BJ (cell line): ENCODE results near the gene ITSN1. TPM values are rescaled to one million over a fixed set of nuclear protein-coding genes. Genes with fewer than 3 reads are reported as not detected.

Source experiments
- CTCF ChIA-PET: fragments of 350-600 bp; formaldehyde crosslinking; extraction: SDS; loops from one replicate; lab custom pipeline; 2021; ENCODE audit warnings: antibody characterized with exemption, inconsistent platforms; lab: Yijun Ruan, JAX
- POLR2A ChIA-PET: fragments of 300-600 bp; sonication (Branson Sonifier 250); formaldehyde crosslinking; extraction: SDS; loops from one replicate; lab custom pipeline; 2021; ENCODE audit warnings: antibody characterized with exemption; lab: Charles Lee
- DNase-seq: peaks from one replicate; pipeline ENCODE4 v3.0.0-alpha.2; 2011; ENCODE audit warnings: low read depth
- H3K27me3 ChIP-seq: 2 replicates; pipeline ENCODE4 v1.6.0; 2011; ENCODE audit warnings: low read length; ENCODE audit not compliant: control insufficient read depth, insufficient read depth
- H3K36me3 ChIP-seq: 2 replicates; pipeline ENCODE4 v1.5.1; 2011; ENCODE audit warnings: low read length; ENCODE audit not compliant: control insufficient read depth, insufficient read depth
- H3K4me3 ChIP-seq: 2 replicates; pipeline ENCODE4 v1.5.1; 2011; ENCODE audit warnings: low read depth, mild to moderate bottlenecking, control low read depth, low read length
- polyA plus RNA-seq: library from polyadenylated mRNA; depleted of rRNA; stranded (reverse); fragments of >200 nt; gene quantifications from 2 replicates; pipeline ENCODE4 v1.2.3, GENCODE V29; 2011
- TF ChIP-seq, protein P1 (sequence below): IDR thresholded peaks from 2 replicates; pipeline ENCODE4 v1.5.1; 2011; ENCODE audit warnings: low read depth, mild to moderate bottlenecking, control low read depth, inconsistent platforms, low read length, moderate library complexity; ENCODE audit not compliant: insufficient read depth

ITSN1 gene
- polyA plus RNA-seq, 1 experiment, result 68.4 TPM

DNA sequence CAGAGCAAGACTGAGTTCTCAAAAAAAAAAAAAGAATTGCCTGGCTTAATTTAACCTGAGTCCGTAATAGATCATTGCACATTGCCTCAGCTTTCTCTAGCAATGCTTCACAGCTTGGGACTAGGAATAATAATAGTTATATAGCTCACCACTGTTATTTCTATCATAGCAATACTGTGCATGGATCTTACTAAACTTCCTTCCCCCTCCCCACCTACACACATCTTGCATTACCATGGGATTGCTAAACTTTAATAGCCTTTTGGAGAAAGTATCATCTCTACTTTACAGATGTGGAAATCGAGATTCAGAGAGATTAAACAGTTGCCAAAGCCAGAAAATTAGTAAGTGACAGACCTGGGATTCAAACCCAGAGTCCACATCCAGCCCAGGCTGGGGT, 173.9 kb downstream of the ITSN1 start:
- peaks cover 13% of the 10 kb centered on the region for H3K36me3 ChIP-seq
- no peak for DNase-seq

DNA sequence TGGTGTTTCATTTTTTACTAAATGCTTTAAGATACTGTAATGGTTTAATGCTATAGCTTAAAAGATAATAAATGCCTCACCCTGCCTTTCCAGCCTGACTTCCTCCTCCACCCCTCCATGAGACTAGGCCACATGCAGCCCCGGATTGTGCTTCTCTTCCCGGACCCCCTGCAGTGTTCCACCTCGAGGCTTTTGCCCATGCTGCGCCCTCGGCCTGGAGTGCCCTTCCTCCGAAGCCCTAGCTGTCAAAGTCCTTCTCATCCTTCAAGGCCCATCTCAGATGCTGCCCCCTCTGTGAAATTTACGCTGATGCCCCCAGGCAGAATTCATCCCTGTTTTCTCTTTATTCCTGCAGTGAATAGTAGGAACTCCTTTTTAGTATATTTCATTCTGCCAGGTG, 174.8 kb downstream of the ITSN1 start:
- ChIA-PET POLR2A (no interaction called here), CTCF (no interaction called here)
- no peak for DNase-seq
- Histone ChIP-seq H3K4me3 (no peak overlapping the region), H3K36me3 (peaks cover 13% of the 10 kb centered on the region), H3K27me3 (no peaks in the 10 kb centered on the region)
- TF ChIP-seq, protein P1, sequence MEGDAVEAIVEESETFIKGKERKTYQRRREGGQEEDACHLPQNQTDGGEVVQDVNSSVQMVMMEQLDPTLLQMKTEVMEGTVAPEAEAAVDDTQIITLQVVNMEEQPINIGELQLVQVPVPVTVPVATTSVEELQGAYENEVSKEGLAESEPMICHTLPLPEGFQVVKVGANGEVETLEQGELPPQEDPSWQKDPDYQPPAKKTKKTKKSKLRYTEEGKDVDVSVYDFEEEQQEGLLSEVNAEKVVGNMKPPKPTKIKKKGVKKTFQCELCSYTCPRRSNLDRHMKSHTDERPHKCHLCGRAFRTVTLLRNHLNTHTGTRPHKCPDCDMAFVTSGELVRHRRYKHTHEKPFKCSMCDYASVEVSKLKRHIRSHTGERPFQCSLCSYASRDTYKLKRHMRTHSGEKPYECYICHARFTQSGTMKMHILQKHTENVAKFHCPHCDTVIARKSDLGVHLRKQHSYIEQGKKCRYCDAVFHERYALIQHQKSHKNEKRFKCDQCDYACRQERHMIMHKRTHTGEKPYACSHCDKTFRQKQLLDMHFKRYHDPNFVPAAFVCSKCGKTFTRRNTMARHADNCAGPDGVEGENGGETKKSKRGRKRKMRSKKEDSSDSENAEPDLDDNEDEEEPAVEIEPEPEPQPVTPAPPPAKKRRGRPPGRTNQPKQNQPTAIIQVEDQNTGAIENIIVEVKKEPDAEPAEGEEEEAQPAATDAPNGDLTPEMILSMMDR, result no peak

More for the DNA sequence above, 173.9 kb downstream of the ITSN1 start:
- TF ChIP-seq, protein P1, result no peak
- CTCF ChIA-PET, result no interaction called here
- Histone ChIP-seq H3K27me3 (no peaks in the 10 kb centered on the region), H3K4me3 (no peak overlapping the region)
- POLR2A ChIA-PET, result no interaction called here

DNA sequence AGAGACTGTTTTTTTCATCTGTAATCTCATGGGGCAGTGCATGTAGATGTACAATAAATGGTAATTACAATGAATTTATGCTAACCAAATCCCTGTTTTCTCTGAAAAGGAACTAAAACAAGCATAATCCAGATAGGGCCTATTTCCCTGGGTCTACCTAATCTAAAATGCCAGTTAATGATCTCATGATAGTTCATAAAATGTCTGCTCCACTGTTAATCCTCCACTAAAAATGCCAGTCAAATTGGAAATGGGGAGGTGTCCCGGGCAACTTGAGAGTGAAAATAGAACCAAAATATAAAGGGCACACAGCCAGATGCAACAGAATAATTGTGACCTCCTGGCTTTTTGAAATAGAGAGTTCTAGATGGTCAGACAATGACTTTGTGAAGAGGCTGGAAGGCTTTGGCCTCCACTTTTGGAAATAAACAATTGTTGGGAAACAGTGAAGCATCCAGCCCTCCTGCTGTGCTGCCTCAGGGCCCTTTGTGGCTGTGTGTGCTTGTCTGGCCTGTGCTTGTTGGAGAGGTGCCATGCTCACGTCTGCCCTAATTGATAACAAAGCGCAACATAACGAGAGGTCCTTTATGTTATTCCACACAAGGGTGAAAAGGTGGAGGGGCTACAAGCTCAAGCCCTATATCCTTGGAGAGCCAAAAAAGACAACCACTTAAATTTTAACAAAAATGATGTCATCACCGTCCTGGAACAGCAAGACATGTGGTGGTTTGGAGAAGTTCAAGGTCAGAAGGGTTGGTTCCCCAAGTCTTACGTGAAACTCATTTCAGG, 175.6 kb downstream of the ITSN1 start:
- no peak overlapping the region for H3K4me3 ChIP-seq
- DNase-seq, result no peak
- TF ChIP-seq, protein P1, result no peak
- peaks cover 13% of the 10 kb centered on the region for H3K36me3 ChIP-seq
- CTCF ChIA-PET, result no interaction called here
- H3K27me3 ChIP-seq, result no peaks in the 10 kb centered on the region
- POLR2A ChIA-PET, result no interaction called here

DNA sequence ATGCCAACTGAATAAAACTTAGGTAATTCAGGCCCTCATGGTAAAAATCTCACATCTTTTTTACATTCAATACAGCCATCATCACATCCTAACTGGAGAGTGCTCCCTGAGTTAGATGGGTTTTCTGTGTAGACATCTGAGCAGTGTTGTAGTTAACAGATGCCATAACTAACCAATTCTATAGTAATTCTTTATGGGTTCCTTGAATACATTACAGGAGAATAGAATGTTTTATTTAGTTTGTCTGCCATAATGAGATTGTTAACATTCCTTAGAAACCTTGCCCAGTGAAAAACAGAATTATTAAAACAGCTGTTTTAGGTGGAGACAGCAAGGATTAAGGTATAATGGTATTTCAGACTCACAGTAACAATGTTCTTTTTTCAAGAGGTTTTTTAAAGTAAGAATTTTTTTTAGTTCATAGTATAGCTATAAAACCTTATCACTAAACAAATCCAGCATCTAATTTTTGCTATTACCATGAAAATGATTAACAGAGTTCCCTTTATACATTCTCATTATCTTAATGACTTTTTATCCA, 178.0 kb downstream of the ITSN1 start:
- DNase-seq, result no peak
- CTCF ChIA-PET, result interaction anchor here (0.6 to 1.4 kb wide), 3 partner anchors 11 to 54 kb away, joined by 3 to 5 read pairs (median 3); no protein-coding TSS in a partner anchor
- Histone ChIP-seq H3K4me3 (no peak overlapping the region), H3K36me3 (peaks cover 5% of the 10 kb centered on the region), H3K27me3 (no peaks in the 10 kb centered on the region)
- TF ChIP-seq, protein P1, result no peak
- POLR2A ChIA-PET, result no interaction called here

DNA sequence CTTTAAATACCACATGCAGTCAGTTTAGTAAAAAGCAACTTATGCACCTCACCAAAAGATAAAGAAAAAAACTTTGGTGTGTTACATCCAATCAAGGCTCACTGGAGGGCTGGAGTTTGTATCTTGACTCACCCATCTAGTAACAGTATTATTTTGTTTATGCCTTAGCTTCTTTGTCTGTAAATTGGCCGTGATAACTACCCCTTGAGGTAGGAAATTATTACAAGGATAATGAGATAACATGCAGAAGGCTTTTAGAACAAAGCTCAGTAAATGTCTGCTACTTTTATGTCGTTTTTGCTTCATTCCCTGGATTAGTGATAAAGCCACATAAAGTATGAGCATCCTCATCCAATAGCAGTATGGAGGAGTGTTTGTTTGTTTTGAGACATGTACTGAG, 178.5 kb downstream of the ITSN1 start:
- CTCF ChIA-PET, result interaction anchor here (0.6 to 1.4 kb wide), 3 partner anchors 10 to 54 kb away, joined by 3 to 5 read pairs (median 3); no protein-coding TSS in a partner anchor

More for the DNA sequence above, 178.5 kb downstream of the ITSN1 start:
- DNase-seq, result no peak
- Histone ChIP-seq H3K36me3 (peaks cover 4% of the 10 kb centered on the region), H3K4me3 (no peak overlapping the region), H3K27me3 (no peaks in the 10 kb centered on the region)
- TF ChIP-seq, protein P1, result no peak
- POLR2A ChIA-PET, result no interaction called here
